CD14-positive monocyte (primary cell): ENCODE data around the gene CRADD. TPM values are rescaled to one million over a fixed set of nuclear protein-coding genes. Genes with fewer than 3 reads are reported as not detected.

Experiments
- DNase-seq, 3 donors: peaks; one replicate each; pipeline ENCODE4 v3.0.0-alpha.2; 2011 to 2022
- H2AFZ ChIP-seq: 2 replicates; pipeline ENCODE4 v1.6.0; 2012; ENCODE audit warnings: mild to moderate bottlenecking, low read depth, low read length, inconsistent platforms; ENCODE audit not compliant: insufficient read depth, poor library complexity, severe bottlenecking
- H3K27ac ChIP-seq, 2 donors: 1 replicate in 1 of 2; 2 replicates in 1 of 2; pipeline ENCODE4 v1.5.1; 2012 to 2013; ENCODE audit warnings: low read length in 2 of 2, control low read depth in 1 of 2, inconsistent platforms in 1 of 2, low read depth in 1 of 2, mild to moderate bottlenecking in 1 of 2
- H3K27me3 ChIP-seq, 2 donors: one replicate each; pipeline versions ENCODE4 v1.6.0 to v1.6.1; 2011 to 2013; ENCODE audit warnings: low read length in 2 of 2; ENCODE audit not compliant: control insufficient read depth in 2 of 2, insufficient read depth in 2 of 2
- H3K36me3 ChIP-seq, 2 donors: replicated peaks in 1 of 2; 1 replicate in 1 of 2; 2 replicates in 1 of 2; pipeline versions ENCODE4 v1.5.1 to v1.6.1; 2012 to 2013; ENCODE audit warnings: low read length in 2 of 2, control low read depth in 1 of 2, inconsistent platforms in 1 of 2, mild to moderate bottlenecking in 1 of 2; ENCODE audit not compliant: insufficient read depth in 2 of 2, control insufficient read depth in 1 of 2
- H3K4me1 ChIP-seq, 2 donors: 1 replicate in 1 of 2; 2 replicates in 1 of 2; pipeline versions ENCODE4 v1.5.1 to v1.6.1; 2012 to 2013; ENCODE audit warnings: low read length in 2 of 2, control low read depth in 1 of 2, inconsistent platforms in 1 of 2, mild to moderate bottlenecking in 1 of 2, moderate library complexity in 1 of 2; ENCODE audit not compliant: insufficient read depth in 2 of 2, control insufficient read depth in 1 of 2
- H3K4me2 ChIP-seq: replicated peaks from 2 replicates; pipeline ENCODE3; 2012; ENCODE audit warnings: low read length, moderate library complexity, mild to moderate bottlenecking; ENCODE audit not compliant: poor library complexity, severe bottlenecking; ENCODE audit errors: extremely low read depth
- H3K4me3 ChIP-seq, 3 experiments: fragments of 200-600 bp in 1 of 3; sonication (generic) in 1 of 3; replicated peaks in 1 of 3; 1 replicate in 2 of 3; 2 replicates in 1 of 3; pipeline ENCODE4 v1.5.1; 2011 to 2013; ENCODE audit warnings: low read length in 3 of 3, mild to moderate bottlenecking in 3 of 3, control low read depth in 2 of 3, low read depth in 2 of 3, inconsistent platforms in 1 of 3, moderate library complexity in 1 of 3
- H3K79me2 ChIP-seq: 2 replicates; pipeline ENCODE4 v1.6.0; 2012; ENCODE audit warnings: mild to moderate bottlenecking, control low read depth, inconsistent platforms, low read length, moderate library complexity; ENCODE audit not compliant: insufficient read depth
- H3K9ac ChIP-seq: 2 replicates; pipeline ENCODE4 v1.6.0; 2017; ENCODE audit warnings: low read length, mild to moderate bottlenecking; ENCODE audit not compliant: insufficient read depth, poor library complexity, severe bottlenecking
- H3K9me3 ChIP-seq, 2 donors: replicated peaks in 1 of 2; 1 replicate in 1 of 2; 2 replicates in 1 of 2; pipeline versions ENCODE4 v1.5.1 to v1.6.1; 2012 to 2013; ENCODE audit warnings: low read length in 2 of 2, control low read depth in 1 of 2; ENCODE audit not compliant: control insufficient read depth in 1 of 2, insufficient read depth in 1 of 2
- H4K20me1 ChIP-seq: 2 replicates; pipeline ENCODE4 v1.6.0; 2012; ENCODE audit warnings: mild to moderate bottlenecking, low read length, control low read depth, moderate library complexity; ENCODE audit not compliant: insufficient read depth
- H3K27ac Mint-ChIP-seq, 7 donors: one replicate each; pipeline ENCODE4 v1.8.0; 2020; ENCODE audit warnings: mild to moderate bottlenecking in 7 of 7, mixed read lengths in 7 of 7, moderate library complexity in 6 of 7, inconsistent platforms in 2 of 7
- H3K27me3 Mint-ChIP-seq, 3 donors: one replicate each; pipeline ENCODE4 v1.8.0; 2021 to 2022; ENCODE audit warnings: low read depth in 3 of 3, mild to moderate bottlenecking in 3 of 3, mixed read lengths in 3 of 3, moderate library complexity in 3 of 3, inconsistent platforms in 1 of 3
- H3K36me3 Mint-ChIP-seq, 2 donors: one replicate each; pipeline ENCODE4 v1.8.0; 2020; ENCODE audit warnings: mixed read lengths in 2 of 2, inconsistent platforms in 1 of 2, mild to moderate bottlenecking in 1 of 2
- H3K4me1 Mint-ChIP-seq: one replicate; pipeline ENCODE4 v1.8.0; 2020; ENCODE audit warnings: mild to moderate bottlenecking, mixed read lengths
- H3K4me3 Mint-ChIP-seq, 2 donors: one replicate each; pipeline ENCODE4 v1.8.0; 2020; ENCODE audit warnings: mild to moderate bottlenecking in 2 of 2, mixed read lengths in 2 of 2, moderate library complexity in 1 of 2
- H3K9me3 Mint-ChIP-seq, 7 donors: one replicate each; pipeline ENCODE4 v1.8.0; 2020 to 2022; ENCODE audit warnings: mixed read lengths in 7 of 7, mild to moderate bottlenecking in 6 of 7, moderate library complexity in 6 of 7, inconsistent platforms in 2 of 7
- CTCF ChIP-seq: fragments of 200-600 bp; IDR thresholded peaks from one replicate; pipeline ENCODE4 v1.8.0; 2022; ENCODE audit warnings: antibody characterized with exemption, mild to moderate bottlenecking
- WGBS: methylation state at CpG from one replicate; pipeline ENCODE4 v1.1.5; 2013; ENCODE audit warnings: missing lambda C conversion rate; ENCODE audit not compliant: insufficient coverage; 5-methylcytosine and 5-hydroxymethylcytosine counted together
- intact Hi-C, 2 donors: fragments of 100-400 bp; cut with micrococcal nuclease; formaldehyde crosslinking; loops; one replicate each; pipeline versions ENCODE4 v1.15.0 to v1.15.1; 2023
- polyA plus RNA-seq, 3 donors: library from polyadenylated mRNA; depleted of rRNA in 1 of 3; unstranded in 2 of 3; stranded (reverse) in 1 of 3; fragments of 300-500 nt in 2 of 3; fragments of >200 nt in 1 of 3; fragmentation: Illumina TruSeq in 2 of 3; gene quantifications; 1 replicate in 2 of 3; 2 replicates in 1 of 3; pipeline ENCODE4 v1.2.3, GENCODE V29; 2012 to 2021

Gene CRADD
- polyA plus RNA-seq, 3 donors, result 5.6 to 12.2 (median 11.2) TPM

DNA sequence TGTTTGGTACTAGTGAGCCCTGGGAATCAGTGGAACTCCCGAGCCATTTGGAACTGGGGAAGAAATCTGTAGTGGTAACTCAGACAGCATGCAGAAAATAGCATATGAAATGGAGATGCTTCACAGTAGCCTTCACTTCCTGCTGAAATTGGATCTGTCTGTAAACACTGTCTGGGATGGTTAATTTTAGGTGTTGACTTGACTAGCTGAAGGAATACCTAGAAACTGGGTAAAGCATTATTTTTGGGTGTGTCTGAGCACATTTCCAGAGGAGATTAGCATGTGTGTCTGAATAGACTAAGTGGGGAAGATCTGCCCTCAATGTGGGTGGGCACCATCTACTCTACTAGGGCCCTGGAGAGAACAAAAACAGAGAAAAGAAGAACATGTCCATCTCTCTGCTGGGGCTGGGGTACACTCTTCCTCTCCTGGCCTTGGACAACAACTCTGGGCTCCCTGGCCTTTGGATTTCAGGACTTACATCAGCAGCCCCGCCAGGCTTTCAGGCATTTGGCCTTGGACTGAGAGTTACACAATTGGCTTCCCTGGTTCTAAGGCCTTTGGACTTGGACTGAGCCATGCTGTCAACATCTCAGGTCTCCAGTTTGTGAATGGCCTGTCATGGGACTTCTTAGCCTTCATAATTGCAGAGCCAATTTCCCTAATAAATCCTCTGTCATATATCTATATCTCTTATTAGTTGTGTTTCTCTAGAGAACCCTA lies 14.0 kb upstream of the CRADD start:
- Histone ChIP-seq H3K4me3 (no peak overlapping the region), H3K27ac (no peak overlapping the region), H3K9ac (no peak overlapping the region), H3K4me2 (no peak overlapping the region), H2AFZ (no peak overlapping the region), H3K79me2 (no peaks in the 10 kb centered on the region), H3K9me3 (no peaks in the 10 kb centered on the region), H4K20me1 (no peaks in the 10 kb centered on the region), H3K4me1 (no peaks in the 10 kb centered on the region), H3K27me3 (no peaks in the 10 kb centered on the region), H3K36me3 (no peaks in the 10 kb centered on the region)
- DNase-seq, result no peak
- intact Hi-C loops, result no loop called here
- H3K36me3 Mint-ChIP-seq, result no peaks in the 10 kb centered on the region
- H3K27me3 Mint-ChIP-seq, result peaks cover 0 to 7% (median 2%) of the 10 kb centered on the region in 3 donors
- H3K4me3 Mint-ChIP-seq, result no peak overlapping the region
- H3K4me1 Mint-ChIP-seq, result no peaks in the 10 kb centered on the region
- peaks cover 0 to 5% (median 2%) of the 10 kb centered on the region in 7 donors for H3K9me3 Mint-ChIP-seq
- H3K27ac Mint-ChIP-seq, result no peak overlapping the region
- 89% methylated on average over 2 of the region's 2 CpGs for WGBS
- TF ChIP-seq CTCF, result no peak

DNA sequence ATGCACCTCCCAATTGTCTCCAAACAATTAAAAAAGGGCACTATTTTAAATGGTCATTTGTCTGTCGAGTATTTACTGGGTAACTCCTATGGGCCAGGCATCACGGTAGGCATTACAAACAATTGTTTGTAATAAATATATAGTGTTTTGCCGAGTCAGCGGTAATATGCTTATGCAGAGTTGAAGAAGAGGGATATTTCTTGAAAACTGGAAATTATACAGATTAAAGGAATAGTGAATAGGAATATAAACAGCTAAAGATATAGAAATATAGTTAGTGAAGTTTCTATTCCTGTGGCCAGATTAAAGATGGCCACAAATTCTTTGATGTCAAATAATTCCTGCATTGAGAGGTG lies 13.5 kb upstream of the CRADD start:
- Mint-ChIP-seq H3K36me3 (no peaks in the 10 kb centered on the region), H3K4me1 (no peaks in the 10 kb centered on the region), H3K4me3 (no peak overlapping the region), H3K27me3 (peaks cover 0 to 7% (median 2%) of the 10 kb centered on the region in 3 donors), H3K9me3 (peaks cover 0 to 7% (median 4%) of the 10 kb centered on the region in 7 donors), H3K27ac (no peak overlapping the region)
- Histone ChIP-seq H3K4me1 (no peaks in the 10 kb centered on the region), H3K36me3 (no peaks in the 10 kb centered on the region), H3K4me2 (no peak overlapping the region), H4K20me1 (no peaks in the 10 kb centered on the region), H3K79me2 (no peaks in the 10 kb centered on the region), H3K9ac (no peak overlapping the region), H3K4me3 (no peak overlapping the region), H2AFZ (no peak overlapping the region), H3K9me3 (no peaks in the 10 kb centered on the region), H3K27me3 (no peaks in the 10 kb centered on the region), H3K27ac (no peak overlapping the region)
- intact Hi-C loops, result no loop called here
- WGBS, result no CpG with 5 or more reads among the region's 4 CpGs
- no peak for DNase-seq
- TF ChIP-seq CTCF, result no peak
